LoVo (cell line): ENCODE measurements around the gene OTOGL.
A peak's percentile ranks its signal among the peaks of the same experiment; 100 is the strongest.
"Not testable (repeated sequence)": the region's sequence is repeated elsewhere in the genome, so short reads cannot be mapped to it uniquely, and the experiment has no call there.

Source experiments
- DNase-seq: peaks from one replicate; pipeline ENCODE4 v3.0.0-alpha.2; 2016; ENCODE audit warnings: low spot score

OTOGL gene

GRCh38 chr12:80135624-80136023 lies 36.3 kb downstream of the OTOGL start:
- no peak for DNase-seq

- DNase-seq, result no peak
Observed at GRCh38 chr12:80140005-80140404, 40.7 kb downstream of the OTOGL start.

- no peak for DNase-seq
Observed at GRCh38 chr12:80142640-80143039, 43.3 kb downstream of the OTOGL start.

DNA sequence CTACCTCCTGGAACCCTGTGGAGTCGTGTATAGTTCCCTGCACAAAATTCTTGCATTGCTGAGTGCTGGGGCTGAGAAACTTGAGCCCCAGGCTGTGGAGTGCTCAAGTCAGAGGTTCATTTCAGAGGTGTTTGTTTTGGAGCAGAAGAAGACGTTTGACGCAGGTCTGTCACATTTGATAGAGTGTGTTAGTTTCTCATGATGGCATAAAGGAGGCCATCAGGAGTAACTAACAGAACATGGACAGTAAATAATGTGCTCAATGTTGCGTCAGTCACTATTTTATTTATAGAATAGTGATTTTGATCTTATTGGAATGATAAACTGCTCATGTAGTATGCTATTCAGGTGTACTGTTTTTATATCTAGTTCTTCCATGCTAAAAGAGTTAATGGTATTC lies 44.2 kb downstream of the OTOGL start:
- no peak for DNase-seq

DNA sequence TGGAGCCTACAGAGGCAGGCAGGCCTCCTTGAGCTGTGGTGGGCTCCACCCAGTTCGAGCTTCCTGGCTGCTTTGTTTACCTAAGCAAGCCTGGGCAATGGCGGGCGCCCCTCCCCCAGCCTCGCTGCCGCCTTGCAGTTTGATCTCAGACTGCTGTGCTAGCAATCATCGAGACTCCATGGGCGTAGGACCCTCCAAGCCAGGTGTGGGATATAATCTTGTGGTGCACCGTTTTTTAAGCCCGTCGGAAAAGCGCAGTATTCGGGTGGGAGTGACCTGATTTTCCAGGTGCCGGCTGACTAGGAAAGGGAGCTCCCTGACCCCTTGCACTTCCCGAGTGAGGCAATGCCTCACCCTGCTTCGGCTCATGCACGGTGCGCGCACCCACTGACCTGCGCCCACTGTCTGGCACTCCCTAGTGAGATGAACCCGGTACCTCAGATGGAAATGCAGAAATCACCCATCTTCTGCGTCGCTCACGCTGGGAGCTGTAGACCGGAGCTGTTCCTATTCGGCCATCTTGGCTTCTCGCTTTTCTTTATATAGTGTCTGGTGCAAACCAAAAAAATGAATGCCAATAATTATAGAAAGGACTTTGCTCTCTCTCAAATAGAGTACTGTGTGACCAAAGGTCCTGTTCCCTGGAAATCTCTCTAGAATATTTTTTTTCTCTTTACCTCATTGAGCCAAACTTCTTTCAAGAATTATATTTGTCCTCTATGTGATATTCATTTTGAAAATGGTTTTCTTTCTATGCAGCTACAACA lies 50.4 kb downstream of the OTOGL start:
- not testable (repeated sequence) for DNase-seq

- DNase-seq, result no peak
Observed at GRCh38 chr12:80151131-80151530, 51.8 kb downstream of the OTOGL start.

DNA sequence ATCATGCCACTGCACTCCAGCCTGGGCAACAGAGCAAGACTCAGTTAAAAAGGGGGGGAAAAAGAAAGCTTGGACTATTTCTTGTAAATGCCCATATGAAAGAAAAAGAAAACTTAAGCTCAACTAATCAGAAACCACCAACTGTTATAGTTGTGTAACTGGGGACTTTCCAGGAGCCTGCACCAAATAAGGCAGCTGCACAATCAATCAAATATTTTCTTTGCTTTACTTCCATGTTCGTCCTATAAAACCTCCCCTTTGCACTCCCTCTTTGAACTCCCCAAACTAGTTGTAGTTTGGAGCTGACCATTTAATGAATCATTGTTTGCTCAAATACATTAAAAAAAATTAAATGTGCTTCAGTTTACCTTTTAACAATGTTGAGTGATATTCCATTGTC lies 54.9 kb downstream of the OTOGL start:
- DNase-seq, result no peak

GRCh38 chr12:80156306-80156705 lies 57.0 kb downstream of the OTOGL start:
- no peak for DNase-seq

- no peak for DNase-seq
Observed at GRCh38 chr12:80157645-80158044, 58.3 kb downstream of the OTOGL start.

DNA sequence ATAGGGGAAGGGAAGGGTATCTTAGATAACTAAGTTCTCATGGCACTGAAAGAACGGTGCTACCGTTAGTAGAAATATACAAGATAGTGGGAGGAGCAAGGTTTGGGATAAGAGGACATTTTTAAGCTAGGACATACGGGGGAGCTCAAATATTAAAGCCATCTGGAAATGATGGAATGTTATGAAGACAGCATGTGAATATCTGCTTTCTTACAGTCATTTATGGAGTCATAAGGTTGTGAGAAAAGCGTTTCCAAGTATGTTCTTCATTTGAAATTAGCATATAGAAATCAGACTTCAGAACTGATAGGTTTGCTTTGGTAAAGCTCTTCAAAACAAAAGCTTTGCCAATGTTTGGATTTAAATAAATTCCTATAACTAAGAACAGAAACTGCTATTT lies 62.3 kb downstream of the OTOGL start:
- no peak for DNase-seq

DNA sequence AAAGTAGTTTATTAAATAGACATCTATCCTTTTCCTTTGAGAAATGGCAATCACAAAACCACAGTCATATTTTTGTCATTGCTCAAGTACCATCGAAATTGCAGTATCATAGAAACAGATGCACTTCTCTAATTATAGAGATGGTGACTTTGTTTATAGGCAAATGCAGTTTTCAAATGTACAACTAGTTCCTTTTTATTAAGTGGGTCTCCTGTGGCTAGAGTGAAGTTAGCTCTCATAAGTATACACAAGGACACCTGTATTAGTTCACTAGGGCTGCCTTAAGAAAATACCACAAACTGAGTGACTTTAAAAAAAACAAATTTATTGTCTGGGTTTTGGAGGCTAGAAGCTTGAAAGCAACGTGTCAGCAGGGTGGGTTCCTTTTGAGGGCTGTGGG lies 62.8 kb downstream of the OTOGL start:
- no peak for DNase-seq

DNA sequence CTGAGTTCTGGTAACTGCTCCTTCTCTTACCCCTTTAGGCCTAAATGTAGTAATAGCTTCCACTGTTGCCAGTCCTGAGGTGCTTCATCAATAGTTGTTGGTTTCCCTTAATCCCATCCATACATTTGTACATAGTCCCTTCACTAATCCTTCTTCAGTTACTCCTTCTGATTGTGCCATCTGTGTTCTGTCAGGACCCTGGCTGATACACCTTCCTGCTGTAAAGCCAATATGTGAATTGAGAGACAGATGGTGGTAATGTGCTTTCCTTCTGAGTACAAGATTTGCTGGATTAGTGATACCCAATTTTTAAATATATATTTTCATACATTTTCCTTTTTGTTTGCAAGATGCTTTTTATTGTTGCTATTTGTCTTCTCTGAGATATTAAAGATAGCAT lies 66.4 kb downstream of the OTOGL start:
- no peak for DNase-seq

GRCh38 chr12:80166751-80167150 lies 67.4 kb downstream of the OTOGL start:
- no peak for DNase-seq

DNA sequence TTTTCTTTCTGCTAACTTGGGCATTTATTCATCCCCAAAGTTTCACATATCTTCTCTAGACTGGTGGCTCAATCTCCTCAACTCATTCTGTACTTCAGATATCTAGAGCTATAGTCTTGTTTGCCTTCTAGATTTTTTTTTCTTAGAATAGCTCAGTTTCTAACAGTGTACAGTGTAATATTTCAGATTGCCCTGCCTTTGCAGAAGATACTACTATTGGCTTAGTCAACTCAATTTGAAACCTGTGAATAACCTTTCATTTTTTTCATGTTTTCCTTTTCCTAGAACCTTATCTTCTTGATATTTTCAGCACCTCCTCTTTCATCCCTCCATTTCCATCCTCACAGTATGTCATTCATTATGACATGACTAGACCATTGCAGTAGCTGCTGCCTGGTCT lies 69.6 kb downstream of the OTOGL start:
- no peak for DNase-seq

- DNase-seq, result no peak
Observed at GRCh38 chr12:80170915-80171314, 71.6 kb downstream of the OTOGL start.

DNA sequence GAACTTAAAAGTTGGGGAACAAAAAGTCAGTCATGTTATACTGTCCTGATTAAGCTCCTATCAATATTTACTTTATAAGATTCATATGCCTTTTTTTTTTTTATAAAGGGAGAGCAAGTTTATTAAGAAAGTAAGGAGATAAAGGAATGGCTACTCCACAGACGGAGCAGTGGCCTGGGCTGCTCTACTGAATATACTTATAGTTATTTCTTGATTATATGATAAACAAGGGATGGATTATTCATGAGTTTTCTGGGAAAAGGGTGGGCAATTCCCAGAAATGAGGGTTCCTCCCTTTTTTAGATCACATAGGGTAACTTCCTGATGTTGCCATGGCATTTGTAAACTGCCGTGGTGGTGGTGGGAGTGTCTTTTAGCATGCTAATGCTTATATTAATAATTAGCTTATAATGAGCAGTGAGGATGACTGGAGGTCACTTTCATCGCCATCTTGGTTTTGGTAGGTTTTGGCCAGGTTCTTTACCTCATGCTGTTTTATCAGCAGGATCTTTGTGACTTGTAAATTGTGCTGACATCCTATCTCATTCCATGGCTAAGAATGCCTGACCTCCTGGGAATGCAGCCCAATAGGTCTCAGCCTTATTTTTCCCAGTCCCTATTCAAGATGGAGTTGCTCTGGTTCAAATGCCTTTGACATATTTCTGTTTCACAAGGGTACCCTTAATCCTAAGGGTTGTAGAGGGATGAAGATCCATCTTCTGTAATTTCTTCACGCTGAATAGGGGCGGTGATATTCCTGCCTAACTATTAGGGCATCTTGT lies 73.9 kb downstream of the OTOGL start:
- DNase-seq, result no peak

GRCh38 chr12:80175307-80175930 lies 76.1 kb downstream of the OTOGL start:
- no peak for DNase-seq

DNA sequence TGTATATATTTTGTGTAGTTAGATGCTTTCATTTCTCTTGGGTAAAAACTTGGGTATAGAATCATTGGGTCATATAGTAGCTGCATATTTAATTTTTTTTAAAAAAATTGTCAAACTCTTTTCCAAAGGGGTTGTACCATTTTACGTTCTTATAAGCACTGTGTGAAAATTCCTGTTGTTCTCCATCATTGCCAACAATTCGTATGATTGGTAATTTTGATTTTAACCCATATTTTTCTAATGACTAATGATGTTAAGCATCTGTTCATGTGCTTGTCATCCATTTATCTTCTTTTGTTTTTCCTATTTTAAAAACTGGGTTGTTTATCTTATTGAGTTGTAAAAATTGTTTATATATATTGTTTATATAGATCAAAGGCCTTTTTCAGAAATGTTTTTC lies 77.4 kb downstream of the OTOGL start:
- DNase-seq, result no peak

GRCh38 chr12:80178846-80179245 lies 79.5 kb downstream of the OTOGL start:
- DNase-seq, result no peak

GRCh38 chr12:80183939-80184338 lies 84.6 kb downstream of the OTOGL start:
- DNase-seq, result no peak

DNA sequence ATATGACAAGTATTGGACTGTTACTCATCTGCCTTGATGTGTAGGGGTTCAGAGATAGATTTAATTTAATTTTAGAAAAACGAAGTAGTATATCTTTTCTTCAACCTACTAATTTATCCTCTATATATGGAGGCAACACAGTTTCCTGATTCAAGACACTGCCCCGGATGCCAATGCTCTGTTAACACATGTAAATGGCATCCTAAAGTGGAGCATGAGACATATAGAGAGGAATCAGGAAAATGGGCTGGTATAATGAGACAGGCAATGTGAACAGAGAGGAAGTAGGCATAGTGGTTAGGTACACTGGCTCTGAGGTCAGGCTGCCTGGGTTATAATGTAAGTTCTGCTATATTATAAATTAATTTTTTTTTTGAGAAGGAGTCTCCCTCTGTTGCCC lies 85.6 kb downstream of the OTOGL start:
- no peak for DNase-seq

GRCh38 chr12:80186727-80187217 lies 87.4 kb downstream of the OTOGL start:
- DNase-seq, result peak; percentile 71

DNA sequence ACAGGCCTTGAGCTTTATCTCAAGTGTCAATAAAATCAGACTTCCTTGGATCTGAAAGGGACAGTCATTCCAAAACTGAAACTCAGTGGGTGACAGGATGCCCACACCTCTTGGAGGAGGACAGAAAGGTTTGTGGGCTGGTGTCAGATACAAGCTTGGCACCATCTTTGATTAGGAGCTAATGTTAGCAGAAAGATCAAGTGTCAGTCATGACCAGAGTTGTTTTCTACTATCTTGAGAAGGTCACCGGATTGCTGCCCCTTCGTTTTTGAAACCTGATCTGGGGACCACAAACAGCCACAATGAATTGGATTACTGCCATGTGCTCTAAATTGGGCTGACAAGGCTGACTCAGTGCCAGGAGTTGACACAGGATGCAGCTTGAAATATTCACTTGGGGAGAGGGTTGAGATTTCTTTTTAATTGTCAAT lies 88.3 kb downstream of the OTOGL start:
- peak; percentile 25 for DNase-seq
